GM12878 (cell line): Measurements from ENCODE around the gene ST7. TPM values are rescaled to one million over a fixed set of nuclear protein-coding genes. Genes with fewer than 3 reads are reported as not detected.
A peak's percentile ranks its signal among the peaks of the same experiment; 100 is the strongest.

Source experiments
- ATAC-seq: fragments of 200-7000 bp; cut with Tn5 transposase; 3 replicates; pipeline ENCODE4 v1.9.1; 2020; ENCODE audit warnings: mild to moderate bottlenecking, moderate library complexity
- BruUV-seq: library from RNA; stranded (reverse); fragments of 400-500 nt; replicated peaks from 2 replicates; lab custom pipeline; 2021; lab: Mats Ljungman, UMichigan
- CTCF ChIA-PET: fragments of 300-600 bp; sonication (Branson Sonifier 250); formaldehyde crosslinking; extraction: SDS; loops from one replicate; lab custom pipeline; 2021; ENCODE audit warnings: inconsistent platforms; lab: Yijun Ruan, JAX
- POLR2A ChIA-PET: fragments of 350-600 bp; formaldehyde crosslinking; extraction: SDS; loops from one replicate; lab custom pipeline; 2021; ENCODE audit warnings: inconsistent platforms; lab: Charles Lee
- RAD21 ChIA-PET: fragments of 300-600 bp; sonication (Branson Sonifier 250); formaldehyde crosslinking; loops from one replicate; lab custom pipeline; 2023; ENCODE audit warnings: antibody characterized with exemption; ENCODE audit not compliant: unreplicated experiment; lab: Charles Lee
- SMC1A ChIA-PET: fragments of 300-600 bp; sonication (Branson Sonifier 250); formaldehyde crosslinking; loops from one replicate; lab custom pipeline; 2023; ENCODE audit not compliant: unreplicated experiment, uncharacterized antibody; lab: Charles Lee
- DNase-seq: peaks from one replicate; pipeline ENCODE4 v3.0.0-alpha.2; 2011; ENCODE audit warnings: low read depth, low spot score
- FAIRE-seq: peaks from 3 replicates; lab custom pipeline; 2011; peaks lifted over from hg19 to GRCh38; lab: Jason Lieb, UNC
- H2AFZ ChIP-seq: 2 replicates; pipeline ENCODE4 v1.6.0; 2011; ENCODE audit warnings: low read depth, low read length, control low read depth; ENCODE audit not compliant: control insufficient read depth
- H3K27ac ChIP-seq: 2 replicates; pipeline ENCODE4 v1.5.1; 2011; ENCODE audit warnings: control low read depth; ENCODE audit not compliant: control insufficient read depth, insufficient read depth
- H3K27me3 ChIP-seq, 2 experiments: replicated peaks in 1 of 2; 2 replicates each; pipeline versions ENCODE4 v1.6.0 to v1.6.1; 2011; ENCODE audit warnings: low read length in 1 of 2; ENCODE audit not compliant: control insufficient read depth in 2 of 2, insufficient read depth in 2 of 2
- H3K36me3 ChIP-seq, 2 experiments: 2 replicates each; pipeline ENCODE4 v1.5.1; 2011; ENCODE audit warnings: low read length in 1 of 2; ENCODE audit not compliant: control insufficient read depth in 2 of 2, insufficient read depth in 2 of 2
- H3K4me1 ChIP-seq: 2 replicates; pipeline ENCODE4 v1.6.1; 2011; ENCODE audit warnings: mild to moderate bottlenecking, low read length, moderate library complexity, mixed read lengths; ENCODE audit not compliant: control insufficient read depth, insufficient read depth
- H3K4me2 ChIP-seq: 2 replicates; pipeline ENCODE4 v1.6.0; 2011; ENCODE audit warnings: control low read depth; ENCODE audit not compliant: control insufficient read depth, insufficient read depth
- H3K4me3 ChIP-seq: fragments of 200-600 bp; sonication (generic); 2 replicates; pipeline ENCODE4 v1.5.1; 2016
- H3K79me2 ChIP-seq: 2 replicates; pipeline ENCODE4 v1.6.0; 2011; ENCODE audit warnings: low read length; ENCODE audit not compliant: control insufficient read depth, insufficient read depth
- H3K9ac ChIP-seq: 2 replicates; pipeline ENCODE4 v1.8.0; 2011; ENCODE audit warnings: low read length, control low read depth, mixed read lengths; ENCODE audit not compliant: control insufficient read depth, insufficient read depth
- H3K9me3 ChIP-seq: replicated peaks from 3 replicates; pipeline ENCODE4 v1.5.1; 2011; ENCODE audit warnings: mild to moderate bottlenecking, low read length; ENCODE audit not compliant: control insufficient read depth, insufficient read depth
- H4K20me1 ChIP-seq: 2 replicates; pipeline ENCODE4 v1.6.0; 2011; ENCODE audit not compliant: control insufficient read depth, insufficient read depth
- EZH2 ChIP-seq: IDR thresholded peaks from 2 replicates; pipeline ENCODE4 v1.6.1; 2012; ENCODE audit warnings: low read depth, mild to moderate bottlenecking, control low read depth, inconsistent platforms, low read length, borderline replicate concordance; ENCODE audit not compliant: control insufficient read depth
- IKZF1 ChIP-seq: fragments of 450-650 bp; conservative IDR thresholded peaks from 2 replicates; pipeline ENCODE4 v1.6.1; 2017; ENCODE audit warnings: antibody characterized with exemption, mild to moderate bottlenecking
- POLR2AphosphoS2 ChIP-seq: IDR thresholded peaks from 2 replicates; pipeline ENCODE4 v1.6.1; 2011; ENCODE audit warnings: low read depth, mild to moderate bottlenecking, low read length, improper control_type of control experiment, moderate library complexity
- REST ChIP-seq: IDR thresholded peaks from 2 replicates; pipeline ENCODE4 v1.6.1; 2012; ENCODE audit warnings: mild to moderate bottlenecking, low read depth, low read length
- SIX5 ChIP-seq: IDR thresholded peaks from 2 replicates; pipeline ENCODE4 v1.6.1; 2011; ENCODE audit warnings: mild to moderate bottlenecking, low read depth, low read length, moderate library complexity; ENCODE audit not compliant: severe bottlenecking
- SMC3 ChIP-seq: IDR thresholded peaks from 2 replicates; pipeline ENCODE4 v1.6.1; 2011; ENCODE audit warnings: low read length, improper control_type of control experiment, borderline replicate concordance
- ZBTB11 ChIP-seq: fragments of 450-650 bp; formaldehyde crosslinking; IDR thresholded peaks from 2 replicates; pipeline ENCODE4 v1.5.0; 2022; ENCODE audit warnings: mild to moderate bottlenecking, missing genetic modification characterization
- ZBTB33 ChIP-seq: fragments of 450-650 bp; IDR thresholded peaks from 2 replicates; pipeline ENCODE4 v1.6.1; 2017; ENCODE audit warnings: mild to moderate bottlenecking
- WGBS: methylation state at CpG from one replicate; pipeline ENCODE4 v1.1.6; 2016; ENCODE audit warnings: low lambda C conversion rate; ENCODE audit not compliant: insufficient replicate concordance, insufficient coverage; ENCODE audit errors: missing lambda C conversion rate; 5-methylcytosine and 5-hydroxymethylcytosine counted together
- in situ Hi-C: fragments of 300-500 bp; cut with MboI; formaldehyde crosslinking; loops from 9 replicates; pipeline ENCODE4 v1.14.3; 2018; ENCODE audit warnings: mixed read lengths
- intact Hi-C: fragments of 100-400 bp; cut with micrococcal nuclease; formaldehyde crosslinking; loops from one replicate; pipeline ENCODE4 v1.14.2; 2022; ENCODE audit not compliant: unreplicated experiment
- polyA plus RNA-seq, 11 experiments: library from polyadenylated mRNA; depleted of rRNA in 4 of 11; unstranded in 6 of 11; stranded (reverse) in 5 of 11; fragments of >200 nt; fragmentation: Nextera tagmentation in 4 of 11; fragmentation: Illumina TruSeq in 1 of 11; extraction: Ambion mirVana in 4 of 11; extraction: Trizol in 1 of 11; gene quantifications; 1 replicate in 1 of 11; 2 replicates in 10 of 11; pipeline versions ENCODE4 v1.2.1 to v1.2.3, GENCODE V29; 2011 to 2016; ENCODE audit warnings: inconsistent platforms in 2 of 11, missing spikeins in 2 of 11, low read depth in 1 of 11
- total RNA-seq, 4 experiments: library from RNA; depleted of rRNA in 3 of 4; stranded (reverse); fragments of >200 nt in 3 of 4; fragmentation: Illumina TruSeq in 1 of 4; extraction: Trizol in 1 of 4; gene quantifications; 2 replicates each; pipeline versions ENCODE4 v1.2.1 to v1.2.3, GENCODE V29; 2013 to 2021

Gene ST7
- total and polyA plus RNA-seq, 10 of the 15 experiments (the other 5 are each of a cell fraction or from before 2014, with no cell fraction given): 27.7 to 76.4 (median 53.6) TPM

- no peak for TF ChIP-seq REST
- TF ChIP-seq ZBTB11 (CRISPR knock-in tag): no peak
- no peak for TF ChIP-seq EZH2
- TF ChIP-seq, all 136 proteins: peak for 0
Observed at GRCh38 chr7:117143066-117143465, 189.8 kb downstream of the ST7 start (continued).

- Histone ChIP-seq H3K9me3 (no peaks in the 10 kb centered on the region), H3K27ac (no peak overlapping the region), H4K20me1 (no peaks in the 10 kb centered on the region), H3K36me3 (peaks cover 3 to 16% of the 10 kb centered on the region in 2 experiments), H3K4me2 (no peak overlapping the region), H3K27me3 (no peaks in the 10 kb centered on the region), H3K9ac (no peak overlapping the region), H3K79me2 (no peaks in the 10 kb centered on the region), H3K4me3 (no peak overlapping the region), H3K4me1 (no peaks in the 10 kb centered on the region), H2AFZ (no peak overlapping the region)
- DNase-seq (no peak), FAIRE-seq (peak; percentile 18), ATAC-seq (no peak)
- in situ Hi-C loops: no loop called here
- no TSS peak for BruUV-seq
- ChIA-PET RAD21 (no interaction called here), SMC1A (no interaction called here), POLR2A (no interaction called here), CTCF (no interaction called here)
- no peak for TF ChIP-seq POLR2AphosphoS2
- TF ChIP-seq SMC3: no peak
- TF ChIP-seq SIX5: no peak
- no peak for TF ChIP-seq ZBTB33
- no peak for TF ChIP-seq IKZF1
- intact Hi-C loops: no loop called here
- 94% methylated on average over 2 of the region's 2 CpGs for WGBS
Observed at GRCh38 chr7:117143580-117143979, 190.3 kb downstream of the ST7 start.
